ENCODE measurements around the gene USE1. TPM values are rescaled to one million over a fixed set of nuclear protein-coding genes. Genes with fewer than 3 reads are reported as not detected.

The USE1 gene
- total and polyA plus RNA-seq, 2 of the 4 experiments (the other 2 are of a cell fraction), result 17.2 to 24.2 TPM

GRCh38 chr19:17256130-17256529 lies 41.0 kb downstream of the USE1 start:
- Histone ChIP-seq H3K9me3 (ENCODE audit: control insufficient read depth, insufficient read depth, low read length) (peaks cover 10% of the 10 kb centered on the region), H3K27me3 (ENCODE audit: control insufficient read depth, insufficient read depth, low read length) (no peaks in the 10 kb centered on the region; the same call in 1 of the 2 replicates), H3K4ac (ENCODE audit: low read depth, low read length) (no peak overlapping the region), H3K36me3 (ENCODE audit: control insufficient read depth, insufficient read depth, low read length) (no peaks in the 10 kb centered on the region), H3K18ac (ENCODE audit: low read depth, low read length) (no peak overlapping the region), H3K4me1 (ENCODE audit: control insufficient read depth, insufficient read depth, low read length) (no peaks in the 10 kb centered on the region), H4K8ac (ENCODE audit: low read depth in 2 of 2, low read length in 2 of 2) (no peak overlapping the region), H3K14ac (replicated peaks; ENCODE audit: low read depth, low read length) (no peak overlapping the region), H3K4me2 (ENCODE audit: low read depth, low read length) (no peak overlapping the region), H2BK5ac (ENCODE audit: low read depth, low read length, poor library complexity, severe bottlenecking) (no peak overlapping the region), H2BK120ac (ENCODE audit: low read depth, low read length) (no peak overlapping the region), H3K27ac (ENCODE audit: insufficient read depth, low read length) (no peak overlapping the region), H3K56ac (ENCODE audit: extremely low read depth, insufficient read depth, low read length) (no peak overlapping the region), H3K23ac (ENCODE audit: low read depth, low read length) (no peak overlapping the region), H2AK9ac (replicated peaks; ENCODE audit: low read depth, low read length, poor library complexity) (no peak overlapping the region), H3K9me1 (ENCODE audit: insufficient read depth, low read length) (peaks cover 4% of the 10 kb centered on the region), H3K4me3 (ENCODE audit: insufficient read depth, low read depth, low read length) (no peak overlapping the region), H2BK20ac (ENCODE audit: low read depth, low read length) (no peak overlapping the region), H4K91ac (ENCODE audit: insufficient read depth, low read depth, low read length) (no peak overlapping the region), H3K79me1 (ENCODE audit: low read depth in 1 of 2, low read length in 2 of 2) (no peaks in the 10 kb centered on the region; a peak in 1 of 4 replicates), H2AK5ac (ENCODE audit: low read depth, low read length) (no peak overlapping the region), H2AFZ (replicated peaks; ENCODE audit: low read length, poor library complexity) (no peak overlapping the region), H4K5ac (ENCODE audit: low read depth, low read length) (no peak overlapping the region), H4K20me1 (ENCODE audit: insufficient read depth, low read length) (0 out of 2 replicates have a peak, but pooled peaks cover 4% of the 10 kb centered on the region), H2BK15ac (ENCODE audit: low read depth, low read length) (no peak overlapping the region), H3K9ac (ENCODE audit: low read depth, low read length) (no peak overlapping the region)
- WGBS, 2 experiments (ENCODE audit: extremely low coverage in 2 of 2, insufficient read length in 1 of 2), result 69% methylated on average over 3 of the region's 3 CpGs; no CpG with 5 or more reads in 1 of the 2 experiments
- TF ChIP-seq NFE2L2 (IDR thresholded peaks at IDR 0.05; ENCODE audit: low read depth, low read length), result no peak
- no peak for TF ChIP-seq CTCF (conservative IDR thresholded peaks at IDR 0.05; ENCODE audit: low read depth, low read length)
- TF ChIP-seq CHD1 (IDR thresholded peaks at IDR 0.05; ENCODE audit: low read depth, low read length), result no peak
- TF ChIP-seq MXI1 (IDR thresholded peaks at IDR 0.05; ENCODE audit: borderline replicate concordance, low read depth, low read length), result no peak
- TF ChIP-seq RAD21 (IDR thresholded peaks at IDR 0.05; ENCODE audit: low read length), result no peak
- no peak for TF ChIP-seq FOS (IDR thresholded peaks at IDR 0.05; ENCODE audit: low read depth, low read length)
- TF ChIP-seq RFX5 (IDR thresholded peaks at IDR 0.05; ENCODE audit: low read depth, low read length), result no peak
- TF ChIP-seq POLR2A (IDR thresholded peaks at IDR 0.05; ENCODE audit: low read depth, low read length), result no peak
- no peak for TF ChIP-seq USF2 (IDR thresholded peaks at IDR 0.05; ENCODE audit: low read depth, low read length)
- TF ChIP-seq MAFK (IDR thresholded peaks at IDR 0.05; ENCODE audit: low read depth, low read length), result no peak
- TF ChIP-seq BHLHE40 (IDR thresholded peaks at IDR 0.05; ENCODE audit: low read depth, low read length), result no peak
- no peak for TF ChIP-seq ELK1 (IDR thresholded peaks at IDR 0.05; ENCODE audit: borderline replicate concordance, low read depth, low read length)
- no peak for TF ChIP-seq CEBPB (IDR thresholded peaks at IDR 0.05; ENCODE audit: low read depth, low read length)
- no peak for TF ChIP-seq SMC3 (IDR thresholded peaks at IDR 0.05; ENCODE audit: low read depth, low read length)
- TF ChIP-seq MAZ (IDR thresholded peaks at IDR 0.05; ENCODE audit: borderline replicate concordance, low read depth, low read length), result no peak
- no peak for TF ChIP-seq RCOR1 (IDR thresholded peaks at IDR 0.05; ENCODE audit: insufficient replicate concordance, low read length)
- dilution Hi-C loops (cut with HindIII; ENCODE audit: low sequenced_read_pairs, unreplicated experiment) (no loop called here), intact Hi-C loops (cut with micrococcal nuclease) (no loop called here), in situ Hi-C loops (cut with MboI; ENCODE audit: low sequenced_read_pairs) (no loop called here)
- ChIA-PET CTCF (interaction anchor here (0.5 kb wide), 1 partner anchor 106 kb away, joined by 5 read pairs; no protein-coding TSS in a partner anchor), POLR2A (ENCODE audit: unreplicated experiment) (no interaction called here)
- DNase-seq, result no peak
- no TSS peak for BruUV-seq (replicated peaks)
- no peak for ATAC-seq (ENCODE audit: low read depth)

Data from IMR-90 (cell line).